ENCODE results near the gene MAP4K2. TPM values are rescaled to one million over a fixed set of nuclear protein-coding genes. Genes with fewer than 3 reads are reported as not detected.

The MAP4K2 gene
- total and polyA plus RNA-seq, 2 of the 13 experiments (the other 11 are each of a cell fraction or from before 2014, with no cell fraction given): 8.3 to 17.6 TPM

DNA sequence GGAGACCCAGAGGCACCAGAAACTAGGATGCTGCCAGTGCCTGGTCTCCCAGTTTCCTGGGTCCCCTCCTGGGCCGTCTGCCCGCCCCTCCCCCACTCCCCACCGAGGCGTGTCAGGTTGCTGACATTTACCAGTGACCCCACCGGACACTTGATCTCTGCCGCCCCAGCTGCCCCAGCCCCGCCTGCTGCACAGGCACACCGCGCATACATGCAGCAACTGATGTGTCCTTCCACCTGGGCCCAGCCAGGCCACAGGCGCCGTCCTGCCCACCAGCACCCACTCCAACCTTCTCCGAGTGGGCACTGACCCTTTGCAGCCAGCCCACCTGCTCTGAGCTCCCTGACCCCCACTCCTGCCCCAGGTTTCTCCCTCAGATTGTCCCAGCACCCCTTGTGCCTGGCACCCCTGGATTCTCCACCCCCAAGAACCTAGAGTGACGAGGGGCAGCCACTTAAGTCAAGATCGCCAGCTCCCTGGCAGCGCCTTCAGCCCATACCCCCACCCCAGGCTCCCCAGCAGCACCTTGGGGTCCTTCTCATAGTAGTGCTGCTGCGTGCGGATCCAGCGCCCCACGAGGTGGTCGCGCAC, 43.8 kb downstream of the MAP4K2 start (continued):
- TF ChIP-seq, protein P1, sequence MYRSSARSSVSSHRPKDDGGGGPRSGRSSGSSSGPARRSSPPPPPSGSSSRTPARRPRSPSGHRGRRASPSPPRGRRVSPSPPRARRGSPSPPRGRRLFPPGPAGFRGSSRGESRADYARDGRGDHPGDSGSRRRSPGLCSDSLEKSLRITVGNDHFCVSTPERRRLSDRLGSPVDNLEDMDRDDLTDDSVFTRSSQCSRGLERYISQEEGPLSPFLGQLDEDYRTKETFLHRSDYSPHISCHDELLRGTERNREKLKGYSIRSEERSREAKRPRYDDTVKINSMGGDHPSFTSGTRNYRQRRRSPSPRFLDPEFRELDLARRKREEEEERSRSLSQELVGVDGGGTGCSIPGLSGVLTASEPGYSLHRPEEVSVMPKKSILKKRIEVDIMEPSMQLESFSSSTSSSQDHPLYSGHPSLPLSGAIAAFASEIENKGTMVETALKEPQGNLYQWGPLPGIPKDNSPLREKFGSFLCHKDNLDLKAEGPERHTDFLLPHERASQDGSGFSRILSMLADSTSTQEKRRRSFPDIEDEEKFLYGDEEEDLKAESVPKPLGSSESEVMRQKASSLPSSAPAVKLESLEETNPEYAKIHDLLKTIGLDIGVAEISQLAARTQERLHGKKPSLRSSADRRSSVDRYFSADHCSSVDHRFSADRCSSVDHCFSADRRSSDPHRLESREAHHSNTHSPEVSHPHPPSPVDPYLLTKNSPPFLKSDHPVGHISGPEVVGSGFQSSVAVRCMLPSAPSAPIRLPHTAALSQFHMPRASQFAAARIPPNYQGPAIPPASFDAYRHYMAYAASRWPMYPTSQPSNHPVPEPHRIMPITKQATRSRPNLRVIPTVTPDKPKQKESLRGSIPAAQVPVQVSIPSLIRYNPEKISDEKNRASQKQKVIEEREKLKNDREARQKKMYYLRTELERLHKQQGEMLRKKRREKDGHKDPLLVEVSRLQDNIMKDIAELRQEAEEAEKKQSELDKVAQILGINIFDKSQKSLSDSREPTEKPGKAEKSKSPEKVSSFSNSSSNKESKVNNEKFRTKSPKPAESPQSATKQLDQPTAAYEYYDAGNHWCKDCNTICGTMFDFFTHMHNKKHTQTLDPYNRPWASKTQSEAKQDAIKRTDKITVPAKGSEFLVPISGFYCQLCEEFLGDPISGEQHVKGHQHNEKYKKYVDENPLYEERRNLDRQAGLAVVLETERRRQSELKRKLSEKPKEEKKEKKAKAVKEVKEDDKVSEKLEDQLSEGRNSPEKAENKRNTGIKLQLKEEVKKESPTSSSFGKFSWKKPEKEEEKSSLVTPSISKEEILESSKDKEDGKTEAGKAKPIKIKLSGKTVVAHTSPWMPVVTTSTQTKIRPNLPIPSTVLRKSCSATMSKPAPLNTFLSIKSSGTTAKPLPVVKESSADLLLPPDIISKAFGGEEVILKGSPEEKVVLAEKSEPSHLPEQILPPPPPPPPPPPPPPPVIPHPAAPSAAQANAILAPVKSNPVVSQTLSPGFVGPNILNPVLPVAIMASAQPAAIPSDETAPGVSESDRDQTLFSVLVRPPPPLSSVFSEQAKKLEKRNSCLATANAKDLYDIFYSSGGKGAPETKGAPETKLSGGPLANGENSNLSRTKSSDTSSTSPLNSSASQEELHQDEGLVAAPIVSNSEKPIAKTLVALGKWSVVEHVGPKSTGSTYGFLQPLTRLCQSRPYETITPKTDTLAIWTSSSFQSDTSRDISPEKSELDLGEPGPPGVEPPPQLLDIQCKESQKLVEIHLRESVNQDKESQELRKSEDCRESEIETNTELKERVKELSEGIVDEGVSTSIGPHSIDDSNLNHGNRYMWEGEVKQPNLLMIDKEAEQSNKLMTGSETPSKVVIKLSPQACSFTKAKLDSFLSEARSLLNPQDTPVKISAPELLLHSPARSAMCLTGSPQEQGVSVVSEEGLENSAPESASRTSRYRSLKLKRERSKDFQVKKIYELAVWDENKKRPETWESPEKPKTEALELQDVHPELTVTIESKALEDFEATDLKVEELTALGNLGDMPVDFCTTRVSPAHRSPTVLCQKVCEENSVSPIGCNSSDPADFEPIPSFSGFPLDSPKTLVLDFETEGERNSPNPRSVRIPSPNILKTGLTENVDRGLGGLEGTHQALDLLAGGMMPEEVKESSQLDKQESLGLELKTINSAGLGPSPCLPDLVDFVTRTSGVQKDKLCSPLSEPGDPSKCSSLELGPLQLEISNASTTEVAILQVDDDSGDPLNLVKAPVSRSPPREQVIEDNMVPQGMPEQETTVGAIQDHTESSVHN (CRISPR knock-in tag; IDR thresholded peaks at IDR 0.05): no peak
- TF ChIP-seq HOXD1 (CRISPR knock-in tag; IDR thresholded peaks at IDR 0.05): no peak
- TF ChIP-seq AKAP8 (CRISPR knock-in tag; IDR thresholded peaks at IDR 0.05): no peak
- TF ChIP-seq SMAD1 (CRISPR knock-in tag; IDR thresholded peaks at IDR 0.05; ENCODE audit: borderline replicate concordance, low read depth): no peak
- no peak for TF ChIP-seq ZNF12 (CRISPR knock-in tag; IDR thresholded peaks at IDR 0.05)
- TF ChIP-seq, protein P2, sequence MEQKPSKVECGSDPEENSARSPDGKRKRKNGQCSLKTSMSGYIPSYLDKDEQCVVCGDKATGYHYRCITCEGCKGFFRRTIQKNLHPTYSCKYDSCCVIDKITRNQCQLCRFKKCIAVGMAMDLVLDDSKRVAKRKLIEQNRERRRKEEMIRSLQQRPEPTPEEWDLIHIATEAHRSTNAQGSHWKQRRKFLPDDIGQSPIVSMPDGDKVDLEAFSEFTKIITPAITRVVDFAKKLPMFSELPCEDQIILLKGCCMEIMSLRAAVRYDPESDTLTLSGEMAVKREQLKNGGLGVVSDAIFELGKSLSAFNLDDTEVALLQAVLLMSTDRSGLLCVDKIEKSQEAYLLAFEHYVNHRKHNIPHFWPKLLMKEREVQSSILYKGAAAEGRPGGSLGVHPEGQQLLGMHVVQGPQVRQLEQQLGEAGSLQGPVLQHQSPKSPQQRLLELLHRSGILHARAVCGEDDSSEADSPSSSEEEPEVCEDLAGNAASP (CRISPR knock-in tag; IDR thresholded peaks at IDR 0.05; ENCODE audit: borderline replicate concordance): peak; percentile 19; the same call in 1 of the 2 replicates
- TF ChIP-seq, protein P3, sequence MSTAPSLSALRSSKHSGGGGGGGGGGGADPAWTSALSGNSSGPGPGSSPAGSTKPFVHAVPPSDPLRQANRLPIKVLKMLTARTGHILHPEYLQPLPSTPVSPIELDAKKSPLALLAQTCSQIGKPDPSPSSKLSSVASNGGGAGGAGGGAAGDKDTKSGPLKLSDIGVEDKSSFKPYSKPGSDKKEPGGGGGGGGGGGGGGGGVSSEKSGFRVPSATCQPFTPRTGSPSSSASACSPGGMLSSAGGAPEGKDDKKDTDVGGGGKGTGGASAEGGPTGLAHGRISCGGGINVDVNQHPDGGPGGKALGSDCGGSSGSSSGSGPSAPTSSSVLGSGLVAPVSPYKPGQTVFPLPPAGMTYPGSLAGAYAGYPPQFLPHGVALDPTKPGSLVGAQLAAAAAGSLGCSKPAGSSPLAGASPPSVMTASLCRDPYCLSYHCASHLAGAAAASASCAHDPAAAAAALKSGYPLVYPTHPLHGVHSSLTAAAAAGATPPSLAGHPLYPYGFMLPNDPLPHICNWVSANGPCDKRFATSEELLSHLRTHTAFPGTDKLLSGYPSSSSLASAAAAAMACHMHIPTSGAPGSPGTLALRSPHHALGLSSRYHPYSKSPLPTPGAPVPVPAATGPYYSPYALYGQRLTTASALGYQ (CRISPR knock-in tag; IDR thresholded peaks at IDR 0.05): no peak
- no peak for TF ChIP-seq HES4 (CRISPR knock-in tag; IDR thresholded peaks at IDR 0.05; ENCODE audit: borderline replicate concordance)
- TF ChIP-seq CREM (IDR thresholded peaks at IDR 0.05): no peak
- no peak for TF ChIP-seq CREM (CRISPR knock-in tag; IDR thresholded peaks at IDR 0.05)
- no peak for TF ChIP-seq ZNF619 (CRISPR knock-in tag; IDR thresholded peaks at IDR 0.05)
